IPS-11a (cell line): Measurements from ENCODE around the gene SLC38A1.

Experiments
- H3K4me3 ChIP-seq: one replicate; pipeline ENCODE4 v1.5.1; 2013; ENCODE audit warnings: low read depth, low read length, control low read depth

The SLC38A1 gene

DNA sequence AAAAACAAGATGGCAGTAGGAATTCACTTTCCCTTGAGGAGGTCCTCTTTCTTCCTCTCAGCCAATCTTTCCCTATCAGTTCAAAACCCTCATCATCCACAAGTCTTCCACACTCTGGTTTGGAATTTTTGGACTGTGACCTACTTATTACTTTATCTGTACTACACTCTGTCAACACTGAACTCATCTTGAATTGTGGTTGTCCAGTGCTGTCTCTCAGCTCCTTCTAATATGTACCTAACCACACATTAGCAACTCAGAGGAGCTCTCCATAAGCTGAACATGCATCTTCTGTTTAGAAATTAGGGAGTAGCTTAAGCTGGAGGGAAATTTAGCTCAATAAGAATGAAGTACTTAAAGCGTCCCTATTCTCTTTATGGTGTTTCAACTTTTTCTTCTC lies 34.8 kb downstream of the SLC38A1 start:
- no peak overlapping the region for H3K4me3 ChIP-seq

DNA sequence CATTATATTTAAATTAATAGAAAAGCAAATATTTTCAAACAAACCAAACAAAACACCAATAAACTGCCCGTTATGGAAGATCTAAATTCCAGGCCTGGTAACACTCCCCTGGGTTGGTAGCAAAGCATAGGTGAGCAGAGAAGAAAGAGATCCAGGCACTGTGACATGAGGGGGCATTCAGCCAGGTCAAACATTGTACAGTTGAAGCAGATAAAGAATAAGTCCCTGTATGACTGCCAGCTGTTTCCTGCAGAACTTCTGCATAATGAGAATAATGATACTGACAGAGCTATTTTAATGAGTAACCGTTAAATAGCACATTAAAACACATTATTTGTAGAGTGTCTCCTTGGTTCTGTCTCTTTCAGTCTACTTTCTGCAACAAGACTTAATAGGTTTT lies 35.4 kb downstream of the SLC38A1 start:
- H3K4me3 ChIP-seq = no peak overlapping the region

DNA sequence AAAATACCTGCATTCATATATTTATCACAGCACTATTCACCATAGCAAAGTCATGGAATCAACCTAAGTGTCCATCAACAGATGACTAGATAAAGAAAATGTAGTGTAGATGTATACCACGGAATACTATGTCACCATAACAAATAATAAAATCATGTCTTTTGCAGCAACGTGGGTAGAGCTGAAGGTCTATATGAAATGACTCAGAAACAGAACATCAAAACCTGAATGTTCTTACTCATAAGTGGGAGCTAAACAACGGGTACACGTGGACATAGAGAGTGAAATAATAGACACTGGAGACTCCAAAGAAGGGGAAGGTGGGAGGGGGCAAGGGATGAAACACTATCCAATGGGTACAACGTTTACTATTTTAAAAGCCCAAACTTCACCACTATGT lies 37.9 kb downstream of the SLC38A1 start:
- H3K4me3 ChIP-seq = no peak overlapping the region

DNA sequence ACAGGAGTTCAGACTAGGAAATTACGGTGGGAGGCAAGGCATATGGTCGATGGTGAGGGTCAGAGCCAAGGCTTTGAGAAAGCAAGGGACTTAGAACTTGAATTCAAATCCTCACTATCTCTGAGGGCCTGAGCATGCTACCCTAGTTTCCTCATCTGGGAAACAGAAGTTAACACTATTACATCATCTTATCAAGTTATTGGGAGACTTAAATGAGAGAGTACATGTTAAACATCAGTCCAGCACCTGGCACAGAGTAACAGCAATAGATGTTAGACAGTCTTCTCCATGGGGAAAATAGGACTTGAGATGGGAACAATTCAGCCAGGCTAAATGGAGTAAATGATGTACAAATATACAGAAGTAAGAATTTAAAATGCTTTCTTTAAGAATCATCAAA lies 38.5 kb downstream of the SLC38A1 start:
- H3K4me3 ChIP-seq = no peak overlapping the region

DNA sequence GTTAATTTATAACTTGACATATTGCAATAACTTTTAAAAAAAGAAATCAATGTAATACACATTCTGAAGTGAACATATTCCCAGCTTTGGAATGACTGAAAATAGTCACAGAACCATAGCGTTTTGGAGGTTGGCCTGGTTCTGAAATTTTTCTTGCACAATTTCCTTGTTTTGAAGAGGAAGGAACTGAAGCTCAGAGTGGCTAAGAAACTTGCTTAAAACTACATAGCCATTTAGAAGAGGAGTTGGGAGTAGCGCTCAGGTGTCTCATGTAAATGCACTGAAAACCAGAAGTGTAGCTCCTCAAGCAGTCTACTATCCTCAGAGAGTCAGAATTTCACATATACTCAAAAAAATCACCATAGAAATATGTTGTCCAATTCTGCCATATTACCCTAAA lies 41.2 kb downstream of the SLC38A1 start:
- H3K4me3 ChIP-seq = no peak overlapping the region

DNA sequence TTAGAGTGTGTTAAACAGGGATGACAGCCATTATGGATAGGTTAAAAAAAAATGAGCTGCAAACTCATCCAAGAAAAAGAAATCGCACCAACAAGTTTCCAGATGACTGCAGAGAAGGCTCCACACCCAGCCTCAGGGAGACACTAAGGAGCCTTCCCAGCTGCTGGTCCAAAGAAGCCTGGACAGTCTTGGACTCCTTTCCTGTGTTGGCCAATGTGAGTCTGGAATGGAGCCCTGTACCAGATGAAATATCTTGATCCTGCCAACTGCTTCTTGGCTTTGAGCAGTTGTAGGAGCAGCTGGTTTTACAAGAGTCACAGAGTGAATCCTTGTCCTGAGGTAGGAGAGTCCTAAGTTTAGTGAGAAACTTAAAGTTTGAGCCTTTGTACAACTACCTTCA lies 44.5 kb downstream of the SLC38A1 start:
- no peak overlapping the region for H3K4me3 ChIP-seq

DNA sequence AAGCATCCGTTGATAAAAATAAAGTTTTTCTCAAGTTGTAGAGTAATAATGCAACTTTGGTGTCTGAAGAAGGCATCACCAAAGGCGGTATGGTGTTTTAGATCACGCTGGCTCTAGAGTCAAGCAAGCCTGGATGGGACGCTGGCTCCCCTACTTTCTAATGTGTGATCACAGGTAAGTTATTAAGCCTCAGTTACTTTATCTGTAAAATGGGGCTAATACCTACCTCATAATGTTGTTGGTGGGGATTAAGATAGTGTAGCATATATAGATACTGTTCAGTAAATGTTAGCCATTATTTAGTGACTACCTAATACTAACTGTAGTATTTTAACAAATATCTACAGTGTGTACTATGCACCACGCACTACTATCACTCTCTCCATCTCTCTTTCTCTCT lies 45.8 kb downstream of the SLC38A1 start:
- no peak overlapping the region for H3K4me3 ChIP-seq

DNA sequence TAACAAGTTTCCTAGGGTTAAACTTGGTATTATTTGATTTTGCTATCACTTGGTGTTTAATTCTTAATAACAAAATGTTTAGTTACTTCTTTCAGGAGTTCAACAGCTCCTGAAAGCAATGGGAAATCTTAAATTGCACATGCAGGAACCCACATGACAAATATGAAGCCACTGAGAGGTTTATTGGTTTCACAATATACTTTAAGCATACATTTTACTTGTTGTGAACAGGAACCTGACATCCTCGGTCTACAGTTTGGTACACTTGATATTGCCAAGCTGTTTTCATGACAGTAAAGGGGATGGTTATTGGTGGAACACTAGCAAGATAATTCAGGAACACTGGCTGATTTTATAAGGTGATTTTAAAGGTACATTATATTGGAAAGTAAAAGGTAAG lies 46.2 kb downstream of the SLC38A1 start:
- H3K4me3 ChIP-seq = no peak overlapping the region

DNA sequence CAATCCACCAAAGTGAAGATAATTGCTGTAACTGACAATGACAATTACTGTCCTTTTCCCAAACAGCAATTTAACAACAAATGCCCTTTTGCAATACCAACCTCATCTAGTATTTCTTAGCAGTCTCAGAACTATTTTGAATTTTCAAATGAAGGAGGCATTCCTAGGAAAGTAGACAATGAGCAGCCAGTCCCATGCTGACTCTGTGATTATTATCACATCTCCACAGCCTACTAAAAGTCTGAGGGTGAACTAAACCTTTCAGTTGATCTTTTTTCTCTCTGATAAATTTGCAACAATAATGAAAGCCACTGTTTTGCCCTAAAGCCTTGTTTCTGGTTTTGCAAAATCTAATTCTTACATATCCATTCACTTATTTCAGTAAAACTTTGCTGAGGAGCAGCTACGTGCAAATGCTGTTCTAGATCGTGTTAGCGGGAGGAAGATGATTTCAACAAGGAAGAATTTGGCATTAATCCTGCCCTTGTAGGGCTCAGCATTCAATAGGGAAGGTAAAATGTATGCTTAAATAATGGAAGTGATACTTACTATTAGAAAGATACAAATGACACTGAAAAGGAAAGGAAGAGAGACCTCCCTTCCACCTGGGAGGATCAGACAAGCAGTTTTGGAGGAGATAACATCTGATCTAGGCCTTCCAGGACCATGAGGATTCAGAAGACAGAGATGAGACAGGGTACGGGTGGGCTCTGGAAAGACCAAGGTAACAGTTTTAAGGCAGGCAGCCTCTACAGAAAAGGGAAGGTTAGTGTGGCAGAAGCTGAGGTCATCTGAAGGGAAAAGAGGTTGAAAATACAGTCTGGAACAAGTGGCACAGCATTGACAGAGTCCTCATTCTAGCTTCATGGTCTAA lies 47.4 kb downstream of the SLC38A1 start:
- H3K4me3 ChIP-seq = no peak overlapping the region

DNA sequence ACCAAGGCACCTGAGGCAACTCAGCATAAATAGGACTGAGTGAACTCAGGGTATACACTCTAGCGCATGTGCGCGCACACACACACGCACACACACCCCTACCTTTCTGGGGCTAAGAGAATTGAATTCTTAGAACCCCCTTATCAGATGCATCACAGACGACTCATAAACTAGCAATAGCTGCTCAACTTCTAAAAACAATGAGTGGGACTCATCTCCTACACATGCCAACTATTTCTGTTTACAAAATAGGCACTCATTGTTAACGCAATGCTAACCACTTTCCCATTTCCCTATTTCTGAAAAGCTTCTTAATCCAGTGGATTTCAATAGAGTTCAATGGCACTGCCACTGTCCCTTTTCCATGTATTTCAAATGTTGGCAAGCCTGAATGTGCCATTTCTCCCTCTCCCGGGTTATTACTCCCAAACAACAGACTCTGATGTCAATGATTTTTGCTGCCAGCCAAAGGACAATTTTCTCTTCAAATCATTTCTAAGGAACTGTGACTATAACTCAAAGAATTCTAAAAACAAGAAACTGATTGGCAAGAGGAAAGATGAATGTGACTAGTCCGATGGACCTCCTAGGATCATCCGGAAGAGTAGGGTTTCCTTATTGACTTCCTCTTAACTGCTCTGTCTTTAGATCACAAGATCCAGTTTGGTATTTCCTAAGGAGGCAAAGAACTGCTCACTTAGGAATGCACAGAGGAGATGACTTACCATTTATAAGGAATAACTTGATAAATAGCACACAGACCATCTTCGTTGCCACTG lies 48.8 kb downstream of the SLC38A1 start:
- H3K4me3 ChIP-seq = no peak overlapping the region

DNA sequence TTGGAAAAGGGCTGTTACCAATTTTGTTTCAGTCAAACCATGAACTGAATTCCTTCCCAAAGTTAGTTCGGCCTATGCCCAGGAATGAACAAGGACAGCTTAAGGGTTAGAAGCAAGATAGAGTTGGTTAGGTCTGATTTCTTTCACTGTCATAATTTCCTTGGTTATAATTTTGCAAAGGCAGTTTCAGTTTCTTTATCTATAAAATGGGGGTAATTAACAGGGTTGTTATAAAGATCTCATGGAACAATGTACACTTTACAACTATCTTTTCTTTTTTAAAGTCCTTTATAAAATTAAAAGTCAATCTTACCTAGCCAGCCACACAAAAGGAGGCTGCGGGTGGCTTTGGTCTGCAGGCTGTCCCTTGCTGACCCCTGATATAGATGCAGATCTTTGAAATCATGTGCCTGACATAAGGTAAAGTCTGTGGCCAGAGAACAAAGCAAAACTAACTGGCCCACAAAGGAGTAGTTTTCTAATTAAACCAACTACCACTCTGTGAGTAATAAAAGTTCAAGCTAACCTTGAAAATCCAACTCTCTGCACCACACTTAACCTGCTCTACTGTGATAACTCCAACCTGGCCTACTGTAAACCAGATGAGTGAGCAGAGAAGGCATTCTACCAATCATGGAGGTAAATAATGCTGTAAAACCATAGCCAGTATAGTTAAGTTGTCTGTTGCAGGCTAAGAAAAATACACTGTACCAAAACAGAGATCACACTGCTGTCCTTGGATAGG lies 49.5 kb downstream of the SLC38A1 start:
- H3K4me3 ChIP-seq = no peak overlapping the region

DNA sequence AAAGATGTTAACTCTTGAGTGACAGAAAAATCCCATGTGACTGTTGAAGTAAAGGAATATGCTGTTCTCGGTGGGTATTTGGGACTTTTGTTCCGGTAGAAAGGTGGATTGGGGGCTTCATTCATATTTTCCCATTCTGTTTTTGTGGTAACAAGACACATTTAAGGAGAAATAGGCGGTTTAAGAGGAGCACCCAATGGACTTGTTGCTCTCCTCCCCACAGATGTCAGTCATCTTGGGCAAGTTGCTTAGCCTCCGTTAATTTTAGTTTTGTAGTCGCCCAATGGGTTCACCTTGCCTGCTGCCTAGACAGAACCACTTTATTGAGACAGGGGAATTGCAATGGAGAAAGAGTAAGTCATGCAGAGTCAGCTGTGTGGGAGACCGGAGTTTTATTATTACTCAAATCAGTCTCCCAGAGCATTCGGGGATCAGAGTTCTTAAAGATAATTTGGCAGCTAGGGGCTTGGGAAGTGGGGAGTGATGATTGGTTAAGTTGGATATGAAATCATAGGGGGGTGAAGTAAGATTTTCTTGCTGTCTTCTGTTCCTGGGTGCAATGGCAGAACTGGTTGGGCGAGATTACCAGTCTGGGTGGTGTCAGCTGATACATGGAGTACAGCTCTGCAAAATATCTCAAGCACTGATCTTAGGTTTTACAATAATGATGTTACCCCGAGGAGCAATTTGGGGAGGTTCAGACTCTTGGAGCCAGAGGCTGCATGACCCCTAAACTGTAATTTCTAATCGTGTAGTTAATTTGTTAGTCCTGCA lies 50.3 kb downstream of the SLC38A1 start:
- H3K4me3 ChIP-seq = no peak overlapping the region

DNA sequence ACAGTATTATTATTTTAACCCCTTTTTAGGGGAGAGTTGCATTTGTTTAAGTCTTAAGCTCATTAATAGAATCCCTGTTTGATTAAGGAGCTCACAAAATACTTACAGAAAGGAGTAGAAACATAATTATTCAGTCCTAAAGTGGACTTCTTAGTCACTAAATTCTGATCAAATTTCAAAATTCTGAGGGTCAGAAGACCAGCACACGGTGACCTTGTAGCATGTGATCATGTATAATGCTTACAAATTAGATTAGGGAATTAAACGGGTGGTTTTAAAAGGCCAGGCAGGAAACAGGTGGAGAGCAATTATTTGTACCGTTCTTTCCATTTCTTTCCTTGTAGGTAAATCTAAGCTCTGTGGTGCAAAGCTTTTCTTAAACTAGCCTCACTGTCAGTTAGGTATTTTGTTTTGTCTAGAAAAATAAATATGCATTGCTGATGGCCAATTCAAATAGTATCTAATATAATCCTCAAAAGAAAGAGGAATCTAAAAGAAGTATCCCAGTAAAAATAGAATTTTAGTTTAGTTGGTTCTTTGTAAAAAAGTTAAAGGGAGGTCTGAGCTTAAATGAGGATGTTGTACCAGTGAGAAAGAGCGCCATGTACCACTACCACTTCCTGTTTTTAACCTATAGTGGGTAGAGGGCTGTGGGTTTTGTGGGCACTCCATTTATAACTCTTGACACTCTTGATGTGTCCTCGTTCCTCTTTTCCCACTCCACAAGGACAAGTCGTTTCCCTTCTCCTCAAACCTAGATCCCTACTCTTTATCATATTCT lies 51.1 kb downstream of the SLC38A1 start:
- H3K4me3 ChIP-seq = no peak overlapping the region

DNA sequence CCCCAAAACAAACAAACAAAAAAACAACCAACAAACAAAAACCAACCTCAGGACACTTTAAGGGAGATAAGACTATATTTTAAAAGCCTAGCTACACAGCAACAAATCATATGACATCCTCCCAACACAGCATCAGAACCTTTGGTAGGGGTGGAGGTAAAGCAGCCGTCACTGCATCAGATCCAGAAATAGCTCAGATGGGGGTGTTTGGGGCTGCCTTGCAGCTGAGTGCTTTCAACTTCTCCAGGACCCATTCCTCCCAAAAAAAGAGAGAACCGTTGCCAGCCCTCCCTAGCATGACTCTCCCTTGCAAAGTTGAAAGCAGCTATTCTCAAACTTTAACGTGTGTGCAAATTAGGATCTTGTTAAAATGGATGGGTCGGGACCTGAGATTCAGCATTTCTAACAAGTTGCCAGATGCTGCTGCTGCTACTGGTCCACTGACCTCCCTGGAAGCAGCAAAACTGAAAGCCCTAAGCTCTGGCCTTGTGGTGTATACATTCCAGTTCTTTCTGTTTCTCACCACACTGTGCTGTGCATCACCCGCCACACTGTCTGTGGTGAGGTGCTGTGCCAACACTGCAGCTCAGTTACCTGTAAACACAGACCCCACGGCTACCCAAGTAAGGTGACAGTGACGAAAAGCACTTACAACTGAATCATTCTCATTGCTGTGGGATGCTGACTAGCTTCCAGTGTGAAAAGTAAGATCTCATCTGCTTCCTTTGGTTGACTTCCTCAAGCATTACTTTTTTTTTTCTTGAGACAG lies 54.0 kb downstream of the SLC38A1 start:
- H3K4me3 ChIP-seq = no peak overlapping the region

DNA sequence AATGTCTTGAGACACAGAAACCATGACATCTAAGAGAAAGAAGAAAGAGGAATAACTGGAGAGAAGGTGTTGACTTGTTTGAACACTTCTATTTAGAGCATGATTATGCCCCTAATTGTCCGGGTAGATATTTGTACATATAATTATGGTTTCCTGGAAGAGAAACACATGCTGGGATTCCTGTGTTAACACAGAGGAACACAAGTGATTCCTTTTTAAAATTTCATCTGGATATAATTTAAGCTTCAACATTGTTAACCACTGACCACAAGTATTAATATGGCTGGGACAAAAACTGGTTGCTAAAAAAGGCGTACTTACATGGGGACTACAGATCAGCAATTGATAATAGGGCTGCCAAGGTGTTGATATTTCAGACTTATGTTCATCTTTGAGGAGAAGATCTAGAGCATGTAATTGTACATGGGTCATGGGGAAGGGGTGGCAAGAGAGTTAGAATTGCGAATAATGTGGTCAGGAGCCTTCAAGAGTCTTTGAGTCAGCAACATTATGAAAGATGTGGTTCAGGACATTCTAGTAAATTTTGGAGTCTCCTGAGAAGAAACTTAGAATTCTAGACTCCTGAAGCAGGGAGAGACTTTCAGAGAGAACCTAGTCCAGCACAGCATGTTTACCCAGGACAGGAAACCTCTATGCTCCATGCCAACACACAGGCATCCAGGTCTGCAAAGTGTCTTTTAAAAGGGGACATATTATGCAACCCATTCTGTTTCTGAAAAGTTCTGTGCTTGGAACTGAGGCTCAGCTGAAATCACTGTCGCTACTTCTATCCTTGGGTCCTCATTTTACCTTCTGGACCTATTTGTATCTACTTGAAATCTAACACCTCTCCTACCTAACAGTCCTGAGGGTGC lies 56.5 kb downstream of the SLC38A1 start:
- no peak overlapping the region for H3K4me3 ChIP-seq

DNA sequence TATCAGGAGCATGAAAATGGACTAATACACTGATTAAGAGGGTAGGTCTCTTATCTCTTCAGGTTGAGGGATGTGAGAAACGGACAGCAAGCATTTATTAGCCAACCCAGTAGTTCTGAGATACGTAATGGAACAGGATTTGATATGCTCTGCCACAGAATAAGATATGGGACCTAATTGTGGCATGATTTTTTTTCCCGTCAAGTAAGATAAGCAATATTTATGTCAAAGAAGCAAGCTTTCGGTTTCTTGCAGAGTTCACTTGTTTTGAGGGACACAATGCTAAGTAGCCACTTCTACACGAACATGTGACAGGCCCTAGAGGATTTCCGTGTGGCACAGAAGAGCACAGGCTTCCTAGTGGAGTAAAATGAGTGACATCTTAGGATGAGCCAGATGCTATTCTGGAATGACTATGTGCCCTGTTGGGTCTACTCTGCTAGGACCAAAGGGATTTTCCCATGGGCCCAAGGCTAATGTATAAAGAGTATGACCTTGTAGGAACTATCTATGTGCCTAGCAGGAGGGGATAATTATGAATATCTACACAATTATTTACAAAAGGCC lies 57.9 kb downstream of the SLC38A1 start:
- no peak overlapping the region for H3K4me3 ChIP-seq

DNA sequence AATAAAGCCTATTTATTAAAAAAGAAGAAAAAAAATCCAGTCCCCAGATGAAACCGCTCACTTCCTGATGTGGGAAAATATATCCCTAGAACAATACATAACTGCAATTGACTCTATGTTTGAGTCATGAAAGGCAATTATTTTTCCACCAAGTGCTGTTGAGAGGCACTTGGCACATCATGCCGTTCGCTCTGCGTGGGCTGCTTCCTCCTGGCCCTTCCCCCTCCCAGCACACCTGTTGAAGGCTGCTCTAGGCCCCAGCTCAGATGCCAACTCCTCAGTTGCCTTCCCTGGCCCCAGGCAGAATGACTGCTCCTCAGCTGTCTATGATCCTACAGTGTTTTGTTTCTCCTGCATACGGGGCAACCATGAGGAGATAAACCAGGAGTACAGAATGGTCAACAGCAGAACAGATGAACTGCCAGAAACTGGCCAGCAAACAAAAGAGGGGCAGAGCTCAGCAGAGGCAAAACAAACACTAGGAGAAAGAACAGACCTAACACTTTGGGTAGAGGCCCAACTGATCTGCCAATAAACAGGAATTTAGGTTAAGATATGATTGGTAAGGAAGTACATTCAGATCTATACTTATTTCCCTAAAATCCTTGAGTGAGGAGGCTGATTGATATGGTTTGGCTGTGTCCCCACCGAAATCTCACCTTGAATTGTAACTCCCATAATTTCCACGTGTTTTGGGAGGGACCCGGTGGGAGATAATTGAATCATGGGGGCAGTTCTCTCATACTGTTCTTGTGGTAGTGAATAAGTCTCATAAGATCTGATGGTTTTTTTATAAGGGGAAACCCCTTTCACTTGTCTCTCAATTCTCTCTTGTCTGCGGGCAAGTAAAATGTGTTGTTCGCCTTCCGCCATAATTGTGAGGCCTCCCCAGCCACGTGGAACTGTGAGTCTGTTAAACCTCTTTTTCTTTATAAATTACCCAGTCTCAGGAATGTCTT lies 58.6 kb downstream of the SLC38A1 start:
- no peak overlapping the region for H3K4me3 ChIP-seq
